ENCODE measurements around the gene CDC6.
"Not testable (repeated sequence)": the region's sequence is repeated elsewhere in the genome, so short reads cannot be mapped to it uniquely, and the experiment has no call there.

CDC6 gene

GRCh38 chr17:40287159-40287493 lies 553 bp upstream of the CDC6 start:
- DNase-seq, result no peak

GRCh38 chr17:40290629-40291280 lies 3.1 kb downstream of the CDC6 start:
- peak in 1 of 14 donors; percentile 15 for DNase-seq

- DNase-seq, result no peak
These were observed 3.6 kb downstream of the CDC6 start for GRCh38 chr17:40291281-40291664.

GRCh38 chr17:40293363-40293762 lies 5.7 kb downstream of the CDC6 start:
- no peak for DNase-seq

GRCh38 chr17:40295488-40296436 lies 8.1 kb downstream of the CDC6 start:
- no peak for DNase-seq

GRCh38 chr17:40297511-40297910 lies 9.8 kb downstream of the CDC6 start:
- DNase-seq, result no peak

- no peak for DNase-seq
These were observed 11.0 kb downstream of the CDC6 start for GRCh38 chr17:40298726-40299125.

GRCh38 chr17:40299159-40299757 lies 11.6 kb downstream of the CDC6 start:
- not testable (repeated sequence) for DNase-seq

GRCh38 chr17:40301315-40301714 lies 13.6 kb downstream of the CDC6 start:
- DNase-seq, result no peak

- peak in 4 of 14 donors; percentile 20 to 42 (median 23) for DNase-seq
These were observed 15.5 kb downstream of the CDC6 start for GRCh38 chr17:40303009-40303657.

- no peak for DNase-seq
These were observed 16.3 kb downstream of the CDC6 start for GRCh38 chr17:40303708-40304551.

- DNase-seq, result not testable (repeated sequence)
These were observed 16.8 kb downstream of the CDC6 start for GRCh38 chr17:40304552-40304863.

- DNase-seq, result not testable (repeated sequence)
These were observed 17.2 kb downstream of the CDC6 start for GRCh38 chr17:40304866-40305265.

GRCh38 chr17:40306395-40306794 lies 18.7 kb downstream of the CDC6 start:
- DNase-seq, result no peak

- DNase-seq, result peak in 1 of 14 donors; percentile 31
These were observed 19.5 kb downstream of the CDC6 start for GRCh38 chr17:40307001-40307730.

- DNase-seq, result no peak
These were observed 20.1 kb downstream of the CDC6 start for GRCh38 chr17:40307740-40308239.

- DNase-seq, result peak in 4 of 14 donors; percentile 18 to 88 (median 32)
These were observed 21.6 kb downstream of the CDC6 start, which contains the start of gene RARA for GRCh38 chr17:40309031-40309948. Gene RARA (plus strand): TSS chr17:40309180. CDS start chr17:40331219, 22,039 bp downstream.

GRCh38 chr17:40309949-40310510 lies 22.4 kb downstream of the CDC6 start:
- peak in 1 of 14 donors; percentile 84 for DNase-seq

- DNase-seq, result peak in 1 of 14 donors; percentile 87
These were observed 23.3 kb downstream of the CDC6 start for GRCh38 chr17:40310882-40311391.

Data from C1 segment of cervical spinal cord (tissue), 14 donors.